Activated CD8-positive, alpha-beta memory T cell treated with anti-CD3 and anti-CD28 coated beads, Interleukin-2, amount 50 U/mL, for 24 hours (primary cell): Measurements from ENCODE around the gene PSMB9.
"Not testable (repeated sequence)": the region's sequence is repeated elsewhere in the genome, so short reads cannot be mapped to it uniquely, and the experiment has no call there.

Source experiments
- DNase-seq: peaks from one replicate; pipeline ENCODE4 v3.0.0-alpha.2; 2020; ENCODE audit errors: extremely low read depth

The PSMB9 gene

GRCh38 chr6:32853541-32854375, at the start of gene PSMB9, which contains the start of gene TAP1:
Gene PSMB9, plus strand, starts transcription at chr6:32854192. Its CDS starts 38 bp downstream, at chr6:32854230.
Gene TAP1, minus strand, starts transcription at chr6:32853704. Its CDS starts 68 bp downstream, at chr6:32853636.
- DNase-seq, result peak; percentile 88

DNA sequence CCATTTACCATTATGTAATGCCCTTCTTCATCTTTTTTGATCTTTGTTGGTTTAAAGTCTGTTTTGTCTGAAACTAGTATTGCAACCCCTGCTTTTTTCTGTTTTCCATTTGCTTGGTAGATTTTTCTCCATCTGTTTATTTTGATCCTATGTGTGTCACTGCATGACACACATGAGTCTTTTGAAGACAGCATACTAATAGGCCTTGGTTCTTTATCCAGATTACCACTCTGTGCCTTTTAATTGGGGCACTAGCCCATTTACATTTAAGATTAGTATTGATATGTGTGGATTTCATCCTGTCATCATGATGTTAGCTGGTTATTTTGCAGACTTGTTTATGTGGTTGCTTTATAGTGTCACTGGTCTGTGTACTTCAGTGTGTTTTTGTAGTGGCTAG, 48.6 kb upstream of the PSMB9 start:
- DNase-seq, result not testable (repeated sequence)

GRCh38 chr6:32807020-32807580, 46.9 kb upstream of the PSMB9 start:
- no peak for DNase-seq

GRCh38 chr6:32809171-32809570, 44.8 kb upstream of the PSMB9 start:
- no peak for DNase-seq

DNA sequence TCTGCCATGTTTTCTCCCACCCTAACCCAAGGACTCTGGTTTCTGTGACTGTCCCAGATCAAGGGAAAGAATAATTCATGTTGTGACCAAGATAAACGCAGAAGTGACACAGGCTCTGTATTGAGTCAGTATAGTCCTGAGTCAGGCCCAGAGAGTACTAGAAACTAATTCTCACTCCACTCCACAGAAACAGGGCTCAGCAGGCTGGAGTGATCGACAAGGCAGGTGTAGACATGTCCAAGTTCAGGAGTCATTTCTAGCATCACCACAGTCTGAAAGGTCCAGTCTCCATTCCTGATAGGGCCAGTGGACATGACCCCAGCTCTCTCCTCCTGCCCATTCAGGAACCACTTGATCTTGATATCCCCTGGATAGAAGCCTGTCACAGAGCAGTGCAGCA, 39.8 kb upstream of the PSMB9 start:
- DNase-seq, result no peak

DNA sequence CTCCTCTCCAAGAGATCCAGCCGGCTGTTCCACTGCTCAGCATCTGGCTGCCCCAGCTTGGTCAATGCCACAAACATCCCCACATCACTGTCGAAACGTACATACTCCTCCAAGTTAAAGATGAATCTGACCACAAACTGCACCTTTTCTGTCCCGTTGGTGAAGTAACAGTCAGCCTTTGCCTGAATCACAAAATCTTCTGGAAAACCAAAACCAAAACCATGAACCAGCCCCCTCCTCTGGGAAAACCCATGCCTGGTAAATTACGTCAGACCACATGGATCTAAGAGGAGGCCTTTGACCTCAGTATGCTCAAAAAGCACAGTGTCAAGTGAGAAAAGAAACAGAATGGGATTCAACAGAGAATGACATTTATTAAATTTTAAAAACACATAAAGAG, 38.9 kb upstream of the PSMB9 start:
- no peak for DNase-seq

- DNase-seq, result no peak
Measured at GRCh38 chr6:32815996-32816395, 38.0 kb upstream of the PSMB9 start.

DNA sequence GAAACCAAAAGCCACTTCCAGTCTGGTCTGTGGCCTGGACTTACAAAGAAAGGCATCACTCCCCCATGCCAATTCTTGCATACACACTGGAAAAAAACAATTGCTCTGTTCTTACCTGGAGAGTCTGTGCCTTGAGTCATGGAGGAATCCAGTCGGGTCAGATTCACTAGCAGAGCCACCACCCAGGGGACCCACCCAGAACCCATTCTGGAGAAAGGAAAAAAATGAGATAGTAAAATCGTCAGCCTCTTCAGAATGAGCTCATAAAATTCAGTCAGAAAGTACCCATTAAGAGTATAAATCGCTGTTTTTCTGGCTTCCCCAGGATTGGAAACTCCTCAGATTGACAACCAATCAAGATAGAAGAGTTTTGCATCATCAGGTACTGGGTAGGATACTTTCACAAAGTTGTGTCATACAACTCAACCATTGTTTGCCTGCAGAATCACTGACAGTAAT, 37.2 kb upstream of the PSMB9 start, which contains the start of gene HLA-DOB:
Gene HLA-DOB, minus strand, starts transcription at position 257 of the 459 bp plus-strand sequence. Its CDS starts 51 bp downstream, at position 206.
- DNase-seq, result no peak

- DNase-seq, result no peak
Measured at GRCh38 chr6:32818867-32819266, 35.1 kb upstream of the PSMB9 start.

DNA sequence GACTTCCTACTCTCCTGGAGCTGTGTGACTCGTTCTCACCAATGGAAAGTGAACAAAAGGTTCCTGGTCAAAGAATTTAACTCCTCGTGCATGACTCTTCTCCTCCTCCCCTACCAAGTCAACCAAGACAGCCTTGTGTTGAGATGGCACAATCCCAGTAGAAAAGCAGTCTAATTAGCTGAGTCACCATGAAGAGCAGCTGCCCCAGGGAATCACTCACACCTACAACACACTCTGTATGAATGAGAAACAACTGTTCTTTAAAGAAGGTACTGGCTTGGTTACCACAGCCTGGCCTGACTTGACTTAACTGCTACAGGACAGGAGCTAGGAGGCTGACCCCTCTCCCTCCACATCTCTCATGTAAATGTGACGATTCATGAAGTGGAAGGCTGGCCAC, 34.3 kb upstream of the PSMB9 start:
- no peak for DNase-seq

DNA sequence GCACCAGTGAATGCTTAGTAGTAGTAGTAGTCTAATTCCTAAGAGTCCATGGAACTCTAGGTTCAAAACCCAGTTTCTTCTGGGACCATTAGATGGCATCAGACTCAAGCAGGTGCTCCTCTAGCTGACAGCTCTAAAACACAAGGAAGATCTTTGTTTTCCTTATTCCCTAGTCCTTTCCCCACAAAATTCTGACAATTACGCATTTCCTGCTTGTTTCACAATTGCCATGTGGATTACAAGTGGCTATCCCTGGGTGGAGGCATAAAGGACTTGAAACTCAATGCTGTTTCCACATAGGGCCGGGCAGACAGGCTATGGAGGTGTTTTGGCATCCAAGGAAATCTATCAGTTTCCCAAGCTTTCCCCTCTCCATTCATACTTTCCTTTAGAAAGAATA, 28.0 kb upstream of the PSMB9 start:
- no peak for DNase-seq

GRCh38 chr6:32827025-32827424, 27.0 kb upstream of the PSMB9 start:
- no peak for DNase-seq

DNA sequence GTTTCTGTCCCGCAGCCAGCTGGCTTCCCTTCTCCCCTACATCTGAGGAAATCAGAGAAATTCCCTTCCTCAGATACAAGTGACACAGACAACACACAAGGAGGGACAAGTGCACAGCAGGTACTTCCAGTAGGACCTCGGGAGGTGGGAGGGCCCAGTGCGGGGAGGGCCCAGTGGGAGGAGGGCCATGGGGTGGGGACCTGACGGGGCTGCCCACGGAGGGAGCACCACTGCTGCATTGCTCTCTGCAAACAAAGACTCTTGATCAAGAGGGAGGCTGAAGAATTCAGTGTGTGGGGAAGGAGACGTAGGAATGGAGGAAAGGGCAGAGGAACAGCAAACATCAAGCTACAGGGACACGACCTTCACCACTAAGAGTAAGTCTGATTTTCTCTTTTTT, 24.5 kb upstream of the PSMB9 start:
- no peak for DNase-seq

GRCh38 chr6:32830017-32830416, 24.0 kb upstream of the PSMB9 start:
- no peak for DNase-seq

DNA sequence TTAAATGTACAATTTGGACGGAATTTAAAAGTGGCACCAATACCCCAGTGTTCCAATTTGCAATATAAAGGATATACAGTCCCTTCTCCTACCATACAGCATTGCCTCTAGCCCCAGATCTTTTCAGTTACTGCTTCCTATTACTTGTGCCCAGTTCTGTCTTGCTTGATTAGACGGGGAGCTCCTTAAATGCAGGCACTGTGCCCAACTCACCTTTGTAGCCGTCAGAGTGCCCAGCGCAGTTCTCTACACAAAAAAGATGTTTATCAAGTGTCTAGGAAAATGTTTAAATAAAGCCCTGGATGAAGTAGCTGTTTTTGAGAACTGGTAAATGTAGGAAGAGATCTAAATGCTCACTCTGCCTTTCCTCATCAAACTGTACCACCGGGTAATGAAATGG, 23.1 kb upstream of the PSMB9 start:
- DNase-seq, result no peak

GRCh38 chr6:32832535-32832934, 21.5 kb upstream of the PSMB9 start:
- no peak for DNase-seq

DNA sequence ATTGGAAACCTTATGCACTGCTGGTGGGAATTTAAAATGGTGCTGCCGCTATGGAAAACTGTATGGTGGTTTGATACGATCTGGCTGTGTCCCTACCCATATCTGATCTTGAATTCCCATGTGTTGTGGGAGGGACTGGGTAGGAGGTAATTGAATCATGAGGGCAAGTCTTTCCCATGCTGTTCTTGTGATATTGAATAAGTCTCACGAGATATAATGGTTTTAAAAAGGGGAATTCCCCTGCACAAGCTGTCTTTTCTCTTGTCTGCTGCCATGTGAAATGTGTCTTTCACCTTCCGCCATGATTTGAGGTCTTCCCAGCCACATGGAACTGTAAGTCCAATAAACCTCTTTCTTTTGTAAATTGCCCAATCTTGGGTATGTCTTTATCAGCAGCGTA, 20.3 kb upstream of the PSMB9 start:
- no peak for DNase-seq

- no peak for DNase-seq
Measured at GRCh38 chr6:32835167-32835893, 18.7 kb upstream of the PSMB9 start.

GRCh38 chr6:32836873-32837272, 17.1 kb upstream of the PSMB9 start:
- DNase-seq, result no peak

- no peak for DNase-seq
Measured at GRCh38 chr6:32837651-32838113, 16.3 kb upstream of the PSMB9 start.

DNA sequence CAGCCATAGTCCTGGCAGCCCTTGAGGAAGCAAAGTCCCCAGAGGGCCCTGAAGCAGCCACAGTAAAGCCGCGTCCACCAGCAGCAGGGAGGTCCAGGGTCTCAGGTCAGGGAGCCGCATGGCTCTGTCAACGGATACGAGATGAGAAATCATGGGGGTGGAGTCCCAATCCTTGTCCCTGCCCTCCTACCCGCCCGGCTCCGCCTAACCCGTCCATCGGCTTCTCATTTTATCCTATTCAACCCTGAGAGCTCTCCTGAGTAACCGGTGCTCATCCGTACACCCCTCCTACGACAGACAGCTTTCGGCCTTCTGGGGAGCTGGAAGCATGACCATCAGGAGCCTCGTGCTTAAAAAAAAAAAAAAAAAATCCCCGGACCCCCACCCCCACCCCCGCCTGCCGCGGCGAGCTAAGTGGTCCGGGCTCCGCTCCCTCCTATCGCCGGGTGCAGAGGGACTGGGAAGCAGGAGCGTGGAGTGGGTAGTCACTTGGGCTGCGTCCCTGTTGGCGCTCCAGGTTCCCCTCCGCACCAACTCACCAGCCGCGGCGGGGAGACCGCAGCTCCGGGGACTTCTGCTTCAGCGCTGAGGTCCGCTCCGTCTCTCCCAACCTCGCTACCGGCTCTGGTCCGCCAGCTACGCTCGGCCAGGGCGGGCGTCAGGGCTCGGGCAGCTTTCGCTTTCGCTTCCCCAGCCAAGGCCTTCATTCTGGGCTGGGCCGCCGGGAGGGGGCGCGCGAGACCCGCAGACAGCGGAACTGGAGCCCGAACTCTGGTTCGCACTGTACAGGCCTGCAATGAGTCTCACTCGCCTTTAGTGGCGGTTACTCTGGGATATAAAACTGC, 15.7 kb upstream of the PSMB9 start, which contains the start of gene TAP2:
Gene TAP2, minus strand, starts transcription at position 626 of the 845 bp plus-strand sequence. Its CDS starts 506 bp downstream, at position 120.
- DNase-seq, result peak; percentile 88
